NK-92 (cell line): ENCODE results near the gene CMKLR1.

Source experiments
- DNase-seq: peaks from one replicate; lab custom pipeline; 2025; ENCODE audit not compliant: unreplicated experiment; lab: John Stamatoyannopoulos, UW

Gene CMKLR1

GRCh38 chr12:108317308-108318234 lies 21.5 kb downstream of the CMKLR1 start:
- no peak for DNase-seq

- no peak for DNase-seq
Measured at GRCh38 chr12:108316176-108317086, 22.7 kb downstream of the CMKLR1 start.

- DNase-seq = no peak
Measured at GRCh38 chr12:108315486-108316105, 23.5 kb downstream of the CMKLR1 start.

- DNase-seq = no peak
Measured at GRCh38 chr12:108313606-108314351, 25.3 kb downstream of the CMKLR1 start.

- no peak for DNase-seq
Measured at GRCh38 chr12:108313241-108313605, 25.9 kb downstream of the CMKLR1 start.

- no peak for DNase-seq
Measured at GRCh38 chr12:108312693-108313189, 26.4 kb downstream of the CMKLR1 start.

- no peak for DNase-seq
Measured at GRCh38 chr12:108312073-108312659, 26.9 kb downstream of the CMKLR1 start.

GRCh38 chr12:108311605-108312004 lies 27.5 kb downstream of the CMKLR1 start:
- no peak for DNase-seq

GRCh38 chr12:108310489-108310888 lies 28.6 kb downstream of the CMKLR1 start:
- no peak for DNase-seq

- no peak for DNase-seq
Measured at GRCh38 chr12:108309674-108310312, 29.3 kb downstream of the CMKLR1 start.

- no peak for DNase-seq
Measured at GRCh38 chr12:108308395-108309085, 30.6 kb downstream of the CMKLR1 start.

- no peak for DNase-seq
Measured at GRCh38 chr12:108307006-108307405, 32.1 kb downstream of the CMKLR1 start.

GRCh38 chr12:108306506-108306905 lies 32.6 kb downstream of the CMKLR1 start:
- no peak for DNase-seq

- DNase-seq = no peak
Measured at GRCh38 chr12:108305991-108306501, 33.1 kb downstream of the CMKLR1 start.

- no peak for DNase-seq
Measured at GRCh38 chr12:108305520-108305919, 33.6 kb downstream of the CMKLR1 start.

- no peak for DNase-seq
Measured at GRCh38 chr12:108304633-108305032, 34.5 kb downstream of the CMKLR1 start.

- no peak for DNase-seq
Measured at GRCh38 chr12:108303703-108304102, 35.4 kb downstream of the CMKLR1 start.

GRCh38 chr12:108302403-108303311 lies 36.5 kb downstream of the CMKLR1 start:
- no peak for DNase-seq
